GM12878 (cell line): ENCODE results near the gene ERO1A. TPM values are rescaled to one million over a fixed set of nuclear protein-coding genes. Genes with fewer than 3 reads are reported as not detected.

Source experiments
- ATAC-seq: fragments of 200-7000 bp; cut with Tn5 transposase; 3 replicates; pipeline ENCODE4 v1.9.1; 2020; ENCODE audit warnings: mild to moderate bottlenecking, moderate library complexity
- BruUV-seq: library from RNA; stranded (reverse); fragments of 400-500 nt; replicated peaks from 2 replicates; lab custom pipeline; 2021; lab: Mats Ljungman, UMichigan
- CTCF ChIA-PET: fragments of 300-600 bp; sonication (Branson Sonifier 250); formaldehyde crosslinking; extraction: SDS; loops from one replicate; lab custom pipeline; 2021; ENCODE audit warnings: inconsistent platforms; lab: Yijun Ruan, JAX
- POLR2A ChIA-PET: fragments of 350-600 bp; formaldehyde crosslinking; extraction: SDS; loops from one replicate; lab custom pipeline; 2021; ENCODE audit warnings: inconsistent platforms; lab: Charles Lee
- RAD21 ChIA-PET: fragments of 300-600 bp; sonication (Branson Sonifier 250); formaldehyde crosslinking; loops from one replicate; lab custom pipeline; 2023; ENCODE audit warnings: antibody characterized with exemption; ENCODE audit not compliant: unreplicated experiment; lab: Charles Lee
- SMC1A ChIA-PET: fragments of 300-600 bp; sonication (Branson Sonifier 250); formaldehyde crosslinking; loops from one replicate; lab custom pipeline; 2023; ENCODE audit not compliant: unreplicated experiment, uncharacterized antibody; lab: Charles Lee
- DNase-seq: peaks from one replicate; pipeline ENCODE4 v3.0.0-alpha.2; 2011; ENCODE audit warnings: low read depth, low spot score
- FAIRE-seq: peaks from 3 replicates; lab custom pipeline; 2011; peaks lifted over from hg19 to GRCh38; lab: Jason Lieb, UNC
- H2AFZ ChIP-seq: 2 replicates; pipeline ENCODE4 v1.6.0; 2011; ENCODE audit warnings: low read depth, low read length, control low read depth; ENCODE audit not compliant: control insufficient read depth
- H3K27ac ChIP-seq: 2 replicates; pipeline ENCODE4 v1.5.1; 2011; ENCODE audit warnings: control low read depth; ENCODE audit not compliant: control insufficient read depth, insufficient read depth
- H3K27me3 ChIP-seq, 2 experiments: replicated peaks in 1 of 2; 2 replicates each; pipeline versions ENCODE4 v1.6.0 to v1.6.1; 2011; ENCODE audit warnings: low read length in 1 of 2; ENCODE audit not compliant: control insufficient read depth in 2 of 2, insufficient read depth in 2 of 2
- H3K36me3 ChIP-seq, 2 experiments: 2 replicates each; pipeline ENCODE4 v1.5.1; 2011; ENCODE audit warnings: low read length in 1 of 2; ENCODE audit not compliant: control insufficient read depth in 2 of 2, insufficient read depth in 2 of 2
- H3K4me1 ChIP-seq: 2 replicates; pipeline ENCODE4 v1.6.1; 2011; ENCODE audit warnings: mild to moderate bottlenecking, low read length, moderate library complexity, mixed read lengths; ENCODE audit not compliant: control insufficient read depth, insufficient read depth
- H3K4me2 ChIP-seq: 2 replicates; pipeline ENCODE4 v1.6.0; 2011; ENCODE audit warnings: control low read depth; ENCODE audit not compliant: control insufficient read depth, insufficient read depth
- H3K4me3 ChIP-seq: fragments of 200-600 bp; sonication (generic); 2 replicates; pipeline ENCODE4 v1.5.1; 2016
- H3K79me2 ChIP-seq: 2 replicates; pipeline ENCODE4 v1.6.0; 2011; ENCODE audit warnings: low read length; ENCODE audit not compliant: control insufficient read depth, insufficient read depth
- H3K9ac ChIP-seq: 2 replicates; pipeline ENCODE4 v1.8.0; 2011; ENCODE audit warnings: low read length, control low read depth, mixed read lengths; ENCODE audit not compliant: control insufficient read depth, insufficient read depth
- H3K9me3 ChIP-seq: replicated peaks from 3 replicates; pipeline ENCODE4 v1.5.1; 2011; ENCODE audit warnings: mild to moderate bottlenecking, low read length; ENCODE audit not compliant: control insufficient read depth, insufficient read depth
- H4K20me1 ChIP-seq: 2 replicates; pipeline ENCODE4 v1.6.0; 2011; ENCODE audit not compliant: control insufficient read depth, insufficient read depth
- BMI1 ChIP-seq: fragments of 450-650 bp; IDR thresholded peaks from 2 replicates; pipeline ENCODE4 v1.6.1; 2016; ENCODE audit warnings: mild to moderate bottlenecking, moderate library complexity, borderline replicate concordance
- CHD4 ChIP-seq: fragments of 200-600 bp; sonication (generic); IDR thresholded peaks from 2 replicates; pipeline ENCODE4 v1.6.1; 2016; ENCODE audit warnings: mild to moderate bottlenecking
- HDAC6 ChIP-seq: fragments of 200-600 bp; sonication (generic); IDR thresholded peaks from one replicate; pipeline ENCODE4 v1.8.0; 2017; ENCODE audit warnings: antibody characterized with exemption; ENCODE audit not compliant: unreplicated experiment
- MEF2A ChIP-seq: IDR thresholded peaks from 2 replicates; pipeline ENCODE4 v1.6.1; 2011; ENCODE audit warnings: low read depth, mild to moderate bottlenecking, low read length, moderate library complexity; ENCODE audit not compliant: insufficient read depth
- PBX3 ChIP-seq: IDR thresholded peaks from 2 replicates; pipeline ENCODE4 v1.6.1; 2011; ENCODE audit warnings: mild to moderate bottlenecking, low read depth, low read length, moderate library complexity; ENCODE audit not compliant: insufficient replicate concordance
- SIX5 ChIP-seq: IDR thresholded peaks from 2 replicates; pipeline ENCODE4 v1.6.1; 2011; ENCODE audit warnings: mild to moderate bottlenecking, low read depth, low read length, moderate library complexity; ENCODE audit not compliant: severe bottlenecking
- SMARCA5 ChIP-seq: fragments of 450-650 bp; IDR thresholded peaks from 2 replicates; pipeline ENCODE4 v1.6.1; 2017; ENCODE audit warnings: mild to moderate bottlenecking
- SREBF2 ChIP-seq: IDR thresholded peaks from 2 replicates; pipeline ENCODE4 v1.6.1; 2012; ENCODE audit warnings: mild to moderate bottlenecking, low read length
- ZNF384 ChIP-seq: IDR thresholded peaks from 2 replicates; pipeline ENCODE4 v1.6.1; 2012; ENCODE audit warnings: low read depth, mild to moderate bottlenecking, low read length, improper control_type of control experiment, borderline replicate concordance
- ZNF687 ChIP-seq: fragments of 450-650 bp; IDR thresholded peaks from 2 replicates; pipeline ENCODE4 v1.6.1; 2017; ENCODE audit warnings: mild to moderate bottlenecking, moderate library complexity
- WGBS: methylation state at CpG from one replicate; pipeline ENCODE4 v1.1.6; 2016; ENCODE audit warnings: low lambda C conversion rate; ENCODE audit not compliant: insufficient replicate concordance, insufficient coverage; ENCODE audit errors: missing lambda C conversion rate; 5-methylcytosine and 5-hydroxymethylcytosine counted together
- in situ Hi-C: fragments of 300-500 bp; cut with MboI; formaldehyde crosslinking; loops from 9 replicates; pipeline ENCODE4 v1.14.3; 2018; ENCODE audit warnings: mixed read lengths
- intact Hi-C: fragments of 100-400 bp; cut with micrococcal nuclease; formaldehyde crosslinking; loops from one replicate; pipeline ENCODE4 v1.14.2; 2022; ENCODE audit not compliant: unreplicated experiment
- polyA plus RNA-seq, 11 experiments: library from polyadenylated mRNA; depleted of rRNA in 4 of 11; unstranded in 6 of 11; stranded (reverse) in 5 of 11; fragments of >200 nt; fragmentation: Nextera tagmentation in 4 of 11; fragmentation: Illumina TruSeq in 1 of 11; extraction: Ambion mirVana in 4 of 11; extraction: Trizol in 1 of 11; gene quantifications; 1 replicate in 1 of 11; 2 replicates in 10 of 11; pipeline versions ENCODE4 v1.2.1 to v1.2.3, GENCODE V29; 2011 to 2016; ENCODE audit warnings: inconsistent platforms in 2 of 11, missing spikeins in 2 of 11, low read depth in 1 of 11
- total RNA-seq, 4 experiments: library from RNA; depleted of rRNA in 3 of 4; stranded (reverse); fragments of >200 nt in 3 of 4; fragmentation: Illumina TruSeq in 1 of 4; extraction: Trizol in 1 of 4; gene quantifications; 2 replicates each; pipeline versions ENCODE4 v1.2.1 to v1.2.3, GENCODE V29; 2013 to 2021

The ERO1A gene
- total and polyA plus RNA-seq, 10 of the 15 experiments (the other 5 are each of a cell fraction or from before 2014, with no cell fraction given), result 17.5 to 93.1 (median 48.5) TPM

- TF ChIP-seq ZNF687, result no peak
Observed at GRCh38 chr14:52596320-52596719, 99.0 kb downstream of the ERO1A start (continued).

GRCh38 chr14:52590318-52590717 lies 105.0 kb downstream of the ERO1A start:
- Histone ChIP-seq H4K20me1 (no peaks in the 10 kb centered on the region), H3K36me3 (no peaks in the 10 kb centered on the region), H3K79me2 (no peaks in the 10 kb centered on the region), H3K27me3 (no peaks in the 10 kb centered on the region; a peak in 1 of 4 replicates), H3K4me3 (no peak overlapping the region), H3K27ac (no peak overlapping the region), H3K9ac (no peak overlapping the region), H3K4me1 (no peaks in the 10 kb centered on the region), H3K4me2 (no peak overlapping the region), H3K9me3 (no peaks in the 10 kb centered on the region), H2AFZ (no peak overlapping the region)
- ChIA-PET RAD21 (interaction anchor here (0.6 kb wide), 1 partner anchor 235 kb away, joined by 3 read pairs; no protein-coding TSS in a partner anchor), POLR2A (no interaction called here), SMC1A (interaction anchor here (0.7 to 0.8 kb wide), 2 partner anchors 35 to 165 kb away, joined by 3 read pairs; no protein-coding TSS in a partner anchor), CTCF (no interaction called here)
- DNase-seq (no peak), FAIRE-seq (no peak), ATAC-seq (no peak)
- in situ Hi-C loops (no loop called here), intact Hi-C loops (no loop called here)
- no TSS peak for BruUV-seq
- WGBS, result 52% methylated on average over 1 of the region's 1 CpG
- TF ChIP-seq ZNF384, result no peak
- TF ChIP-seq HDAC6, result no peak
- TF ChIP-seq SIX5, result no peak
- TF ChIP-seq BMI1, result no peak
- TF ChIP-seq SREBF2, result no peak
- TF ChIP-seq CHD4, result no peak
- no peak for TF ChIP-seq MEF2A
- no peak for TF ChIP-seq PBX3
- no peak for TF ChIP-seq SMARCA5
